GM12801 (cell line): Measurements from ENCODE around the gene RPL10A.

Experiments used
- TF ChIP-seq, protein P1 (sequence below): IDR thresholded peaks from one replicate; pipeline ENCODE4 v1.5.1; 2011; ENCODE audit warnings: control low read depth; ENCODE audit not compliant: insufficient read length; ENCODE audit errors: extremely low read depth

Gene RPL10A

DNA sequence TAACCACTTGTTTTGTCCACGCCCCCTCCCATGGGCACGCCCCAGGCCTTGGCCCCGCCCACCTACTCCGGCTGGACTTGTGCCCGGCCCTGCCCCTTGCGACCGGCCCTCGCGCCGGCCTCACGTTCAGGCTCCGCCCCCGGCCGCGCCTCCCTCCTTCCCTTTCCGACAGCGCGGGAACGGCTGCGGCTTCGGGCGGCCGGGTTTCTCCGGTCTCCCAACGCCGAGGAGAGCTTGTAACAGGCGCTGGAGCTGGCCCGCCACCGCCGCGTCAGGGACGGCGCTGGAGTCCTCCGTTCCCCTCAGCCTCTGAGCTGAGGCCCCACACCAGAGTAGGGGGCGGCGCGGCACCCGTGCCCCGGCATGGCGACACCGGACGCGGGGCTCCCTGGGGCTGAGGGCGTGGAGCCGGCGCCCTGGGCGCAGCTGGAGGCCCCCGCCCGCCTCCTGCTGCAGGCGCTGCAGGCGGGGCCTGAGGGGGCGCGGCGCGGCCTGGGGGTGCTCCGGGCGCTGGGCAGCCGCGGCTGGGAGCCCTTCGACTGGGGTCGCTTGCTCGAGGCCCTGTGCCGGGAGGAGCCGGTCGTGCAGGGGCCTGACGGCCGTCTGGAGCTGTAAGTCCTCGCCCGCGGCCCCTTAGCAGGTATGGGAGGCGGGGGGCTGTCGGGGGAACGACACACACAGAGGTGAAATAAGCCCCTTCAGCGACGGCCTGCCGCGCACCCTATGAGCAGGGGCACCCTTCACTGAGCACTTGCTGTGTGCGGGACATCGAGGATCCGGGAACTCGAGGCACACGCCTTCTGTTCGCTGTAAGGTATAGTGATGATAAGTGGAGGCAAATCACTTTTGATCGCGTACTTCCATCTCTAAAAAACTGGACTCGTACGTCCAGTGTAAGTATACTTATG, 15.8 kb upstream of the RPL10A start, which contains the start of gene FANCE:
FANCE (plus strand) TSS at position 156 of the 908 bp plus-strand sequence; CDS start at position 364, 208 bp downstream.
- TF ChIP-seq, protein P1, sequence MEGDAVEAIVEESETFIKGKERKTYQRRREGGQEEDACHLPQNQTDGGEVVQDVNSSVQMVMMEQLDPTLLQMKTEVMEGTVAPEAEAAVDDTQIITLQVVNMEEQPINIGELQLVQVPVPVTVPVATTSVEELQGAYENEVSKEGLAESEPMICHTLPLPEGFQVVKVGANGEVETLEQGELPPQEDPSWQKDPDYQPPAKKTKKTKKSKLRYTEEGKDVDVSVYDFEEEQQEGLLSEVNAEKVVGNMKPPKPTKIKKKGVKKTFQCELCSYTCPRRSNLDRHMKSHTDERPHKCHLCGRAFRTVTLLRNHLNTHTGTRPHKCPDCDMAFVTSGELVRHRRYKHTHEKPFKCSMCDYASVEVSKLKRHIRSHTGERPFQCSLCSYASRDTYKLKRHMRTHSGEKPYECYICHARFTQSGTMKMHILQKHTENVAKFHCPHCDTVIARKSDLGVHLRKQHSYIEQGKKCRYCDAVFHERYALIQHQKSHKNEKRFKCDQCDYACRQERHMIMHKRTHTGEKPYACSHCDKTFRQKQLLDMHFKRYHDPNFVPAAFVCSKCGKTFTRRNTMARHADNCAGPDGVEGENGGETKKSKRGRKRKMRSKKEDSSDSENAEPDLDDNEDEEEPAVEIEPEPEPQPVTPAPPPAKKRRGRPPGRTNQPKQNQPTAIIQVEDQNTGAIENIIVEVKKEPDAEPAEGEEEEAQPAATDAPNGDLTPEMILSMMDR: no peak

DNA sequence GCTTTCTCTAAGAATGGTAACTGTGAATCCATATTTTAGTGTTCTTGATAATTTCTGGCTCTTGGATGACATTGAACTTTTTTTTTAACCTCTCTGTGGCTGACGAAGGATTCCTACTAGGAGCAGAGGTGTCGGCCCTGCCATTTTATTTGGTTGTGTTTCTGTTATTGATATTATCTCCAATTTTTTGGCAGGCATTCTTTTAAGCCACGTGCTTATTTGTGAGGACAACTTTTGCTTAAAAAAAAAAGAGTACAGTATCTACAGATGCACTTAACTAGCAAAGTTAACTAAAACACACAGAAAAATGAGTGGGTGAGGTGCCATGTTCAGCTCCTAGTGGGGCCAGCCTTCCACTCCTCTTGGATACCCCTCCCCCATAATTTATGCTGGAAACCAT, 15.0 kb upstream of the RPL10A start:
- TF ChIP-seq, protein P1: no peak

DNA sequence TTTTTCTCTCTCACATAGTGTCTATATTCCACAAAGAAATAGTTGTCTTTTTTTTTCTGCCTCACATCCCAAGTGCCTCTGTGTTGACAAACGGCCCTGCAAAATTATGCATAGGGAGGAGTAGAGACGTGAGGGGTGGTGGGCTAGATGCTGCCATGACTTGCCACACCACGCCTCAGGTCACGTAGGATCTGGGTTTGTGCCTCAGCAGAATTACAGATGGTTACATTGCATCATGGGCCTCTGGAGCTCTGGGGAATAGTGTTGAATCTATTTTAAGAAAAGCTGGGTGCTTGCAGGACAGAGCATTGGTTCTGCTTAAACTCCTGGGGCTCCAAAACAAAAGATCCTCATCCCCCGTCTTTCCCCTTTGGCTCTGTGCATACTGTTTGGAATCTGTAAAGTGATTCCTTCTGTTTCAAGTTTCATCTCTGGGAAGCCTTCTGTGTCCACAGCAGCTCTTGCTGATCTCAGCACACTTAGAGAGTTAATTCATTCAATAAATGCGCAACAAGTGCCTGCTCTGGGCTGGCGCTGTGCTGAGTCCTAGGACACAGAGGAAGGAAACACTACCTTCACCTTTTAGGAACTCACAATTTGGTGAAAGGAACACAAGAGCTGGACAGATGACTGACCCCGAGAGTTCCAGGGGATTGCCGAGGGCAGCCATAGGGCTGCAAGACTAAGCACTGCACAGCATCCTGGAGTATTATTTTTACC, 13.7 kb upstream of the RPL10A start:
- TF ChIP-seq, protein P1: no peak

DNA sequence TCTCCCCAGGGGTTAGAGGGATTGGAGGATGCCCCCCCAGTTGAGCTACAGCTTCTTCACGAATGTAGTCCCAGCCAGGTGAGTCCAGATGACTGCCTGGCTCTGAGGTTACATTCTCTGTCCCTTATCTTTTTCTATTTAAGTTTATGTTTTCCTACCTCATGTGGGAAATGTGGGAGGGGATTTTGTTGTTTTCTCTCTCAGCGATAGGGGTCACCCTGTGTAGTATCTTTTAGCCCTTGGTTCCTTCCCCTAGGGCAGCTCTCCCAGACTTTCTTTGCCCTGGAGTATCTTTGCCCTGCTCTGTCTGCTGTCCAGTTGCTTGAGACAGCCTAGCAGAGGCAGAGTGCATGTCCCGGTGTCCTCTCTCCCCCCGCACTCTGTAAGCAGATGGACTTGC, 10.3 kb upstream of the RPL10A start:
- TF ChIP-seq, protein P1: no peak

DNA sequence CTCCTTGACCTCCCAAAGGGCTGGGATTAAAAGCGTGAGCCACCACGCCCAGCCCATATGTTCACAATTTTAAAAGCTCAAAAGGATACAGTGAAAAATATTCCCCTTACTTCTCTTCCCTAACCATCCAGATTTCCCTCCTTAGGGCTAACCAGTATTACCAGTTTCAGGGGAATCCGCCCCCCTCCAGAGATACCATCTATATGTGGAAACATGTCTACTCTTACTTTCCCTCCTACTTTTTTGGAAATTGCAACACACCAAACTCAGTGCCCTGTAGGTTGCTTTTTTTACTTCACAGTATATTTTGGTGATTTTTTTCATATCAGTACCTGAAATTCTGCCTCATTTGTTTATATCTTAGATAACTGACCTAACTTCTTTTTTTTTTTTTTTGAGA, 6.9 kb upstream of the RPL10A start:
- TF ChIP-seq, protein P1: no peak

DNA sequence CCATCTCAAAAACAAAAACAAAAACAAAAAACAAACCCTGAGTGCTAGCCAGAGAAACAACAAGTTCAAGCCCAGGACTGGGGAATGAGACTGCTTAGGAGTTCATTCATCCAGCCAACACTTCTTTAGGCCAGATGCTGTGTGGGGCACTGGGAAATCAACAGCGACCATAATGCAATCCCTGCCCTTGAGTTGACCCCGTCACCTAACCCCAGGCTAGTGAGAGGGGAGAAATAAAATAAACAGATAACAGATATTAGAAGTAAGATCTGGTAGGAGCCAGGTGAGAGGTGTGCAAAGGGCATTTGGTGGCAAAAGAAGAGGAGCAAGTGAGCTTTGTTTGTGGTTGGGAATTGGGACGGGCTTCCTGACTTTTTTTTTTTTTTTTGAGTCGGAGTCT, 4.9 kb upstream of the RPL10A start:
- TF ChIP-seq, protein P1: no peak

DNA sequence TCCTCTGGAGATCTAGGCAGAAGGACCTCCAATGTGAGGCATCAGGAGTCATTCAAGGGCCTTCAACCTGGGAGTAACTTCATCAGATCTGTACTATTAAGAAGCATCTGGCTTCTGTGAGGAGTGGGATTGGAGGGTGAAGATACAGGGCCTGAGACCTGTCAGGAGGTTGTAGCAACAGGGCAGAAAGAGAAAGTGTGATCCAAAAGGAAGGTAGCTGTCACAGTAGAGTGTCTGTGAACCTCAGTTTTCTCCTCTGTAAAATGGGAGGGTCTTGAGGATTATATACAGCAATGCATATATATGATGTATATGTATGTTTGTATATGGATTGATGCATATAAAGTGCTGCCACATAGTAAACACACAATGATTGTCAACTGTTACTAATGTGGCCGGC, 2.6 kb upstream of the RPL10A start:
- TF ChIP-seq, protein P1: no peak
